Calu3 (cell line): ENCODE data around the gene C1QTNF6. TPM values are rescaled to one million over a fixed set of nuclear protein-coding genes. Genes with fewer than 3 reads are reported as not detected.
"Not testable (repeated sequence)": the region's sequence is repeated elsewhere in the genome, so short reads cannot be mapped to it uniquely, and the experiment has no call there.

ENCODE experiments used
- BruUV-seq: library from RNA; stranded (reverse); fragments of 400-500 nt; replicated peaks from 2 replicates; lab custom pipeline; 2021; lab: Mats Ljungman, UMichigan
- CTCF ChIA-PET: fragments of 300-600 bp; sonication (Branson Sonifier 250); formaldehyde crosslinking; loops from one replicate; lab custom pipeline; 2022; ENCODE audit warnings: antibody characterized with exemption; lab: Charles Lee
- DNase-seq: peaks from one replicate; pipeline ENCODE4 v3.0.0; 2022
- H3K27ac Mint-ChIP-seq: one replicate; pipeline ENCODE4 v1.8.0; 2022; ENCODE audit warnings: mixed read lengths; ENCODE audit not compliant: unreplicated experiment
- H3K27me3 Mint-ChIP-seq: one replicate; pipeline ENCODE4 v1.8.0; 2022; ENCODE audit warnings: mixed read lengths; ENCODE audit not compliant: unreplicated experiment
- H3K36me3 Mint-ChIP-seq: one replicate; pipeline ENCODE4 v1.8.0; 2022; ENCODE audit warnings: mild to moderate bottlenecking, moderate library complexity, mixed read lengths; ENCODE audit not compliant: insufficient read depth, unreplicated experiment
- H3K4me1 Mint-ChIP-seq: one replicate; pipeline ENCODE4 v1.8.0; 2022; ENCODE audit warnings: mild to moderate bottlenecking, low read depth, mixed read lengths; ENCODE audit not compliant: unreplicated experiment
- H3K4me3 Mint-ChIP-seq: one replicate; pipeline ENCODE4 v1.8.0; 2022; ENCODE audit warnings: mild to moderate bottlenecking, low read depth, moderate library complexity, mixed read lengths; ENCODE audit not compliant: unreplicated experiment
- H3K9me3 Mint-ChIP-seq: one replicate; pipeline ENCODE4 v1.8.0; 2022; ENCODE audit warnings: low read depth, mixed read lengths; ENCODE audit not compliant: unreplicated experiment
- CTCF ChIP-seq: fragments of 200-600 bp; IDR thresholded peaks from one replicate; pipeline ENCODE4 v1.8.0; 2022; ENCODE audit warnings: antibody characterized with exemption; ENCODE audit not compliant: unreplicated experiment
- intact Hi-C: fragments of 100-400 bp; cut with micrococcal nuclease; formaldehyde crosslinking; loops from one replicate; pipeline ENCODE4 v1.10.0; 2022; ENCODE audit not compliant: unreplicated experiment
- total RNA-seq: library from RNA; stranded (reverse); gene quantifications from 2 replicates; pipeline ENCODE4 v1.2.3, GENCODE V29; 2022

Gene C1QTNF6
- total RNA-seq, 1 experiment from 2014 or later: 6.2 TPM

GRCh38 chr22:37202716-37203115 lies 14.7 kb upstream of the C1QTNF6 start:
- H3K27ac Mint-ChIP-seq: no peak overlapping the region
- no peaks in the 10 kb centered on the region for H3K9me3 Mint-ChIP-seq
- H3K4me1 Mint-ChIP-seq: peaks cover 8% of the 10 kb centered on the region
- CTCF ChIA-PET: no interaction called here
- BruUV-seq: no TSS peak
- no peak for TF ChIP-seq CTCF
- no peak for DNase-seq
- peaks cover 17% of the 10 kb centered on the region for H3K36me3 Mint-ChIP-seq
- no peak overlapping the region for H3K4me3 Mint-ChIP-seq
- H3K27me3 Mint-ChIP-seq: no peaks in the 10 kb centered on the region
- intact Hi-C loops: no loop called here

GRCh38 chr22:37202001-37202555 lies 14.0 kb upstream of the C1QTNF6 start:
- Mint-ChIP-seq H3K9me3 (no peaks in the 10 kb centered on the region), H3K27ac (no peak overlapping the region), H3K27me3 (no peaks in the 10 kb centered on the region), H3K4me1 (peaks cover 15% of the 10 kb centered on the region), H3K36me3 (peaks cover 21% of the 10 kb centered on the region), H3K4me3 (no peak overlapping the region)
- CTCF ChIA-PET: no interaction called here
- intact Hi-C loops: no loop called here
- no peak for TF ChIP-seq CTCF
- DNase-seq: no peak
- no TSS peak for BruUV-seq

DNA sequence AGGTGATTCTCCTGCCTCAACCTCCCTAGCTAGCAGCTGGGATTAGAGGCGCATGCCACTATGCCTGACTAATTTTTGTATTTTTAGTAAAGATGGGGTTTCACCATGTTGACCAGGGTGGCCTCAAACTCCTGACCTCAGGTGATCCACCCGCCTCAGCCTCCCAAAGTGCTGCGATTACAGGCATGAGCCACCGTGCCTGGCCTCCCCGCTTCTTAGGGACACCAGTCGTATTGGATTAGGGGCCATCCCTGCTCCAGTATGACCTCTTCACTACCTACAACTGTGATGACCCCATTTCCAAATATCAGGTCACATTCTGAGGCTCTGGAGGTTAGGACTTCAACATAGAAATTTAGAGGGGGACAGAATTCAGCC lies 13.4 kb upstream of the C1QTNF6 start:
- BruUV-seq, intact Hi-C loops, H3K9me3 Mint-ChIP-seq, H3K27ac Mint-ChIP-seq, H3K27me3 Mint-ChIP-seq, DNase-seq, CTCF ChIA-PET, H3K4me3 Mint-ChIP-seq: not testable (repeated sequence)
- peaks cover 21% of the 10 kb centered on the region for H3K4me1 Mint-ChIP-seq
- H3K36me3 Mint-ChIP-seq: peaks cover 21% of the 10 kb centered on the region

DNA sequence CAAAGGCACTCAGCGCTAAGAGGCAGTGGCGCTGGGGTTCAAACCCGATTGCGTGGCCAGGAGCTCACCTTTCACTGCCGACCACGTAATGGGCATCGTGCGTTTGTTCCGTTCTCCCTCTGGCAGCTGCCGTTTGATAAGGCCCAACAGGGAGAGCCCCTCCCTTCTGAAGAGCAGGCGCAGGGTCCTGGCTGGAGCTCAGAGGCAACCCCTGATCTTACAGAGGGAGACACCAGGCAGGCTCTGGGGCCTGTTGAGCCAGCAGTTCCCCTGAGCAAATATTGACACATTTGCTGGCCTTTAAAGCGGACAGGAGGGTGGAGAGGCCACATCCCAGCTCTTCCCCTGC lies 11.7 kb upstream of the C1QTNF6 start:
- no peak for TF ChIP-seq CTCF
- BruUV-seq: no TSS peak
- DNase-seq: no peak
- Mint-ChIP-seq H3K4me1 (peaks cover 38% of the 10 kb centered on the region), H3K27ac (no peak overlapping the region), H3K36me3 (peaks cover 21% of the 10 kb centered on the region), H3K9me3 (no peaks in the 10 kb centered on the region), H3K4me3 (peak overlapping the region; percentile 85), H3K27me3 (no peaks in the 10 kb centered on the region)
- intact Hi-C loops: loop anchor here (5.0 kb wide), 1 partner anchor 122 kb away; no protein-coding TSS in a partner anchor
- CTCF ChIA-PET: interaction anchor here (0.5 to 1.2 kb wide), 15 partner anchors 9 to 255 kb away, joined by 3 to 8 read pairs (median 3); partner anchors contain the start of gene RAC2

GRCh38 chr22:37199103-37199759 lies 11.2 kb upstream of the C1QTNF6 start:
- H3K36me3 Mint-ChIP-seq: peaks cover 21% of the 10 kb centered on the region
- no peaks in the 10 kb centered on the region for H3K27me3 Mint-ChIP-seq
- TF ChIP-seq CTCF: peak; percentile 82
- peaks cover 43% of the 10 kb centered on the region for H3K4me1 Mint-ChIP-seq
- peak overlapping the region; percentile 61 for H3K27ac Mint-ChIP-seq
- intact Hi-C loops: loop anchor here (5.0 kb wide), 1 partner anchor 122 kb away; no protein-coding TSS in a partner anchor
- H3K9me3 Mint-ChIP-seq: no peaks in the 10 kb centered on the region
- CTCF ChIA-PET: interaction anchor here (0.5 to 1.2 kb wide), 16 partner anchors 9 to 256 kb away, joined by 3 to 12 read pairs (median 3); partner anchors contain the start of gene RAC2
- H3K4me3 Mint-ChIP-seq: peak overlapping the region; percentile 85
- DNase-seq: peak; percentile 98
- BruUV-seq: no TSS peak
